Endothelial cell of umbilical vein (primary cell): ENCODE measurements around the gene UBAP1. TPM values are rescaled to one million over a fixed set of nuclear protein-coding genes. Genes with fewer than 3 reads are reported as not detected.

Experiments used
- BruUV-seq: library from RNA; stranded (reverse); fragments of 400-500 nt; replicated peaks from 2 replicates; lab custom pipeline; 2021; lab: Mats Ljungman, UMichigan
- CTCF ChIA-PET: fragments of 300-600, 350-600 bp; sonication (Branson Sonifier 250); formaldehyde crosslinking; loops from one replicate; lab custom pipeline; 2021; ENCODE audit warnings: antibody characterized with exemption, inconsistent platforms; lab: Charles Lee
- POLR2A ChIA-PET: fragments of 300-600, 350-600 bp; sonication (Branson Sonifier 250); formaldehyde crosslinking; loops from one replicate; lab custom pipeline; 2021; ENCODE audit warnings: antibody characterized with exemption, inconsistent platforms; lab: Charles Lee
- DNase-seq: peaks from one replicate; pipeline ENCODE4 v3.0.0-alpha.2; 2011; ENCODE audit warnings: low read depth, low spot score
- FAIRE-seq: peaks from 2 replicates; lab custom pipeline; 2011; peaks lifted over from hg19 to GRCh38; lab: Jason Lieb, UNC
- H2AFZ ChIP-seq: 2 replicates; pipeline ENCODE4 v1.6.0; 2012; ENCODE audit warnings: low read depth, low read length, control low read depth, inconsistent platforms
- H3K27ac ChIP-seq: 2 replicates; pipeline ENCODE4 v1.5.1; 2011; ENCODE audit warnings: low read depth, mild to moderate bottlenecking, control low read depth, low read length, moderate library complexity; ENCODE audit not compliant: insufficient read depth
- H3K27me3 ChIP-seq, 2 experiments: 2 replicates each; pipeline versions ENCODE4 v1.6.0 to v1.6.1; 2011; ENCODE audit warnings: low read length in 2 of 2, mixed read lengths in 1 of 2; ENCODE audit not compliant: control insufficient read depth in 2 of 2, insufficient read depth in 2 of 2
- H3K36me3 ChIP-seq, 2 experiments: 2 replicates in 1 of 2; 3 replicates in 1 of 2; pipeline ENCODE4 v1.5.1; 2011; ENCODE audit warnings: low read length in 2 of 2, mild to moderate bottlenecking in 1 of 2, moderate library complexity in 1 of 2; ENCODE audit not compliant: control insufficient read depth in 2 of 2, insufficient read depth in 2 of 2; ENCODE audit errors: extremely low read depth in 1 of 2
- H3K4me1 ChIP-seq: 3 replicates; pipeline ENCODE4 v1.5.1; 2011; ENCODE audit warnings: mild to moderate bottlenecking, low read length; ENCODE audit not compliant: control insufficient read depth, insufficient read depth; ENCODE audit errors: extremely low read depth
- H3K4me2 ChIP-seq: 2 replicates; pipeline ENCODE4 v1.6.1; 2011; ENCODE audit warnings: low read length, control low read depth, mixed read lengths; ENCODE audit not compliant: insufficient read depth
- H3K4me3 ChIP-seq, 3 experiments: fragments of 200-600 bp in 1 of 3; sonication (generic), shearing (Covaris generic) in 1 of 3; replicated peaks in 1 of 3; 2 replicates each; pipeline ENCODE4 v1.5.1; 2011 to 2016; ENCODE audit warnings: control low read depth in 3 of 3, low read length in 3 of 3, mild to moderate bottlenecking in 2 of 3, inconsistent platforms in 1 of 3, low read depth in 1 of 3, moderate library complexity in 1 of 3; ENCODE audit not compliant: insufficient read depth in 1 of 3
- H3K79me2 ChIP-seq: 2 replicates; pipeline ENCODE4 v1.6.0; 2012; ENCODE audit warnings: low read length, inconsistent platforms; ENCODE audit not compliant: control insufficient read depth, insufficient read depth
- H3K9ac ChIP-seq: replicated peaks from 2 replicates; pipeline ENCODE3; 2011; ENCODE audit warnings: low read length, control low read depth; ENCODE audit not compliant: insufficient read depth; ENCODE audit errors: extremely low read depth
- H3K9me1 ChIP-seq: replicated peaks from 3 replicates; pipeline ENCODE4 v1.6.0; 2011; ENCODE audit warnings: mild to moderate bottlenecking, low read length; ENCODE audit not compliant: control insufficient read depth, insufficient read depth; ENCODE audit errors: extremely low read depth
- H3K9me3 ChIP-seq: replicated peaks from 2 replicates; pipeline ENCODE4 v1.5.1; 2012; ENCODE audit warnings: low read length, inconsistent platforms; ENCODE audit not compliant: control insufficient read depth, insufficient read depth
- H4K20me1 ChIP-seq: replicated peaks from 2 replicates; pipeline ENCODE3; 2011; ENCODE audit warnings: mild to moderate bottlenecking, low read length; ENCODE audit not compliant: control insufficient read depth, insufficient read depth; ENCODE audit errors: extremely low read depth
- EZH2 ChIP-seq: IDR thresholded peaks from 2 replicates; pipeline ENCODE4 v1.6.1; 2012; ENCODE audit warnings: borderline replicate concordance, low read depth, mild to moderate bottlenecking, moderate library complexity, low read length, inconsistent platforms; ENCODE audit not compliant: severe bottlenecking
- FOS ChIP-seq: IDR thresholded peaks from 2 replicates; pipeline ENCODE4 v1.6.1; 2011; ENCODE audit warnings: mild to moderate bottlenecking, low read length, moderate library complexity, borderline replicate concordance; ENCODE audit not compliant: insufficient read depth
- GATA2 ChIP-seq: IDR thresholded peaks from 2 replicates; pipeline ENCODE4 v1.7.0; 2011; ENCODE audit warnings: low read depth, mild to moderate bottlenecking, moderate library complexity, mixed read lengths, low read length; ENCODE audit not compliant: insufficient read length, insufficient read depth
- JUN ChIP-seq: IDR thresholded peaks from 2 replicates; pipeline ENCODE4 v1.6.1; 2011; ENCODE audit warnings: borderline replicate concordance, low read depth; ENCODE audit not compliant: insufficient read length, insufficient read depth
- MYC ChIP-seq: IDR thresholded peaks from one replicate; pipeline ENCODE4 v1.6.1; 2011; ENCODE audit warnings: mild to moderate bottlenecking, low read depth, low read length
- POLR2A ChIP-seq: IDR thresholded peaks from 2 replicates; pipeline ENCODE4 v1.6.1; 2012; ENCODE audit warnings: low read depth, mild to moderate bottlenecking, control low read depth, low read length
- POLR2AphosphoS5 ChIP-seq: IDR thresholded peaks from 2 replicates; pipeline ENCODE4 v1.6.1; 2012; ENCODE audit warnings: low read depth, mild to moderate bottlenecking, control low read depth, low read length, moderate library complexity; ENCODE audit not compliant: insufficient read depth
- dilution Hi-C: fragments of 300-500 bp; cut with MboI; formaldehyde crosslinking; loops from one replicate; pipeline ENCODE4 v1.15.0; 2019; ENCODE audit warnings: low sequenced_read_pairs; ENCODE audit not compliant: extremely low pct_ligation_motif_present
- intact Hi-C: fragments of 100-400 bp; cut with micrococcal nuclease; formaldehyde crosslinking; loops from one replicate; pipeline ENCODE4 v1.10.0; 2022
- polyA plus RNA-seq, 4 experiments: library from polyadenylated mRNA; depleted of rRNA in 3 of 4; stranded (reverse) in 3 of 4; unstranded in 1 of 4; fragments of >200 nt; gene quantifications; 2 replicates each; pipeline versions ENCODE4 v1.2.1 to v1.2.3, GENCODE V29; 2011 to 2012; ENCODE audit warnings: missing spikeins in 1 of 4
- total RNA-seq: library from RNA; stranded (reverse); gene quantifications from 2 replicates; pipeline ENCODE4 v1.2.3, GENCODE V29; 2021
- TF ChIP-seq, protein P1 (sequence below): IDR thresholded peaks from 2 replicates; pipeline ENCODE4 v1.6.1; 2011; ENCODE audit not compliant: insufficient read depth, insufficient read length
- TF ChIP-seq, protein P2 (sequence below), 2 donors: IDR thresholded peaks; 1 replicate in 1 of 2; 2 replicates in 1 of 2; pipeline ENCODE4 v1.5.1; 2011; ENCODE audit warnings: low read length in 2 of 2, mild to moderate bottlenecking in 2 of 2, moderate library complexity in 2 of 2, control low read depth in 1 of 2, inconsistent platforms in 1 of 2, low read depth in 1 of 2; ENCODE audit not compliant: insufficient read depth in 1 of 2; ENCODE audit errors: extremely low read depth in 1 of 2

UBAP1 gene
- total and polyA plus RNA-seq, 2 donors (not counting 3 experiments of a cell fraction or from before 2014, with no cell fraction given): 38.8 TPM

DNA sequence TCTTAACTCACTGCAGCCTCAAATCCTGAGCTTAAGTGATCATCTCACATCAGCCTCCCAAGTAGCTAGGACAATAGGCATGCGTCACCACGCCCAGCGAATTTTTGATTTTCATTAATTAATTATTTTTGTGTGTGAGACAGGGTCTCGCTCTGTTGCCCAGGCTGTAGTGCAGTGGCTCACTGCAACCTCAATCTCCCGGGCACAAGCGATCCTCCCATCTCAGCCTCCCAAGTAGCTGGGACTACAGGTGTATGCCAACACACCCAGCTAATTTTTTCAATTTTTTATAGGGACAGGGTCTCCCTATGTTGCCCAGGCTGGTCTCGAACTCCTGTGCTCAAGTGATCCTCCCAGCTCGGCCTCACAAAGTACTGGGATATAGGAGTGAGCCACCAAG, 41.4 kb downstream of the UBAP1 start:
- Histone ChIP-seq H3K27me3 (no peaks in the 10 kb centered on the region), H3K9ac (no peak overlapping the region), H3K9me1 (no peaks in the 10 kb centered on the region), H3K4me1 (no peaks in the 10 kb centered on the region), H3K9me3 (no peaks in the 10 kb centered on the region), H3K79me2 (peaks cover 17% of the 10 kb centered on the region), H3K4me2 (no peak overlapping the region), H3K36me3 (no peaks in the 10 kb centered on the region), H3K27ac (no peak overlapping the region), H4K20me1 (no peaks in the 10 kb centered on the region), H2AFZ (no peak overlapping the region), H3K4me3 (no peak overlapping the region)
- dilution Hi-C loops (no loop called here), intact Hi-C loops (no loop called here)
- no TSS peak for BruUV-seq
- CTCF ChIA-PET: interaction anchor here (0.9 to 2.2 kb wide), 2 partner anchors 10 to 66 kb away, joined by 3 to 9 read pairs; no protein-coding TSS in a partner anchor
- DNase-seq (no peak), FAIRE-seq (no peak)
- TF ChIP-seq FOS (no peak), MYC (no peak), EZH2 (no peak), POLR2AphosphoS5 (no peak), GATA2 (no peak), POLR2A (no peak), JUN (no peak)
- TF ChIP-seq, protein P1, sequence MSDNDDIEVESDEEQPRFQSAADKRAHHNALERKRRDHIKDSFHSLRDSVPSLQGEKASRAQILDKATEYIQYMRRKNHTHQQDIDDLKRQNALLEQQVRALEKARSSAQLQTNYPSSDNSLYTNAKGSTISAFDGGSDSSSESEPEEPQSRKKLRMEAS: no peak
- TF ChIP-seq, protein P2, sequence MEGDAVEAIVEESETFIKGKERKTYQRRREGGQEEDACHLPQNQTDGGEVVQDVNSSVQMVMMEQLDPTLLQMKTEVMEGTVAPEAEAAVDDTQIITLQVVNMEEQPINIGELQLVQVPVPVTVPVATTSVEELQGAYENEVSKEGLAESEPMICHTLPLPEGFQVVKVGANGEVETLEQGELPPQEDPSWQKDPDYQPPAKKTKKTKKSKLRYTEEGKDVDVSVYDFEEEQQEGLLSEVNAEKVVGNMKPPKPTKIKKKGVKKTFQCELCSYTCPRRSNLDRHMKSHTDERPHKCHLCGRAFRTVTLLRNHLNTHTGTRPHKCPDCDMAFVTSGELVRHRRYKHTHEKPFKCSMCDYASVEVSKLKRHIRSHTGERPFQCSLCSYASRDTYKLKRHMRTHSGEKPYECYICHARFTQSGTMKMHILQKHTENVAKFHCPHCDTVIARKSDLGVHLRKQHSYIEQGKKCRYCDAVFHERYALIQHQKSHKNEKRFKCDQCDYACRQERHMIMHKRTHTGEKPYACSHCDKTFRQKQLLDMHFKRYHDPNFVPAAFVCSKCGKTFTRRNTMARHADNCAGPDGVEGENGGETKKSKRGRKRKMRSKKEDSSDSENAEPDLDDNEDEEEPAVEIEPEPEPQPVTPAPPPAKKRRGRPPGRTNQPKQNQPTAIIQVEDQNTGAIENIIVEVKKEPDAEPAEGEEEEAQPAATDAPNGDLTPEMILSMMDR (IDR thresholded peaks at IDR 0.05; ENCODE audit: extremely low read depth in 1 of 2, insufficient read depth in 1 of 2, low read depth in 1 of 2, low read length in 2 of 2): no peak
- POLR2A ChIA-PET: no interaction called here
